HG03066 (cell line): ENCODE data around the gene MAP2K1.
"Not testable (repeated sequence)": the region's sequence is repeated elsewhere in the genome, so short reads cannot be mapped to it uniquely, and the experiment has no call there.

ENCODE experiments used
- ATAC-seq: cut with Tn5 transposase; IDR thresholded peaks from one replicate; pipeline ENCODE4 v1.9.1; 2021; ENCODE audit warnings: low read depth; ENCODE audit not compliant: unreplicated experiment

Gene MAP2K1

DNA sequence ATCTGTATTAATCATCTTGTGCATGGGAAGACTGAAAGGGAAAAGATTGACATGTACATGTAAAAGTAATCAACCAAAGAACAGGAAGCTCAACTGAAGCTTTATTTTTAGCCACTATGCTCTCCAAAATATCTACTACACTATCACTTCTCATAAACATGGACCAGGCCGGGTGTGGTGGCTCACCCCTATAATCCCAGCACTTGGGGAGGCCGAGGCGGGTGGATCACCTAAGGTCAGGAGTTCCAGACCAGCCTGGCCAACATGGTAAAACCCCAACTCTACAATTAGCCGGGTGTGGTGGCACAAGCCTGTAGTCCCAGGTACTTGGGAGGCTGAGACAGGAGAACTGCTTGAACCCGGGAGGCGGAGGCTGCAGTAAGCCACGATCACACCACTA lies 113.6 kb downstream of the MAP2K1 start:
- not testable (repeated sequence) for ATAC-seq

- ATAC-seq = no peak
Measured at GRCh38 chr15:66502491-66502890, 115.8 kb downstream of the MAP2K1 start.

- ATAC-seq = not testable (repeated sequence)
Measured at GRCh38 chr15:66503041-66503648, 116.4 kb downstream of the MAP2K1 start.

GRCh38 chr15:66503780-66504562 lies 117.3 kb downstream of the MAP2K1 start:
- no peak for ATAC-seq

DNA sequence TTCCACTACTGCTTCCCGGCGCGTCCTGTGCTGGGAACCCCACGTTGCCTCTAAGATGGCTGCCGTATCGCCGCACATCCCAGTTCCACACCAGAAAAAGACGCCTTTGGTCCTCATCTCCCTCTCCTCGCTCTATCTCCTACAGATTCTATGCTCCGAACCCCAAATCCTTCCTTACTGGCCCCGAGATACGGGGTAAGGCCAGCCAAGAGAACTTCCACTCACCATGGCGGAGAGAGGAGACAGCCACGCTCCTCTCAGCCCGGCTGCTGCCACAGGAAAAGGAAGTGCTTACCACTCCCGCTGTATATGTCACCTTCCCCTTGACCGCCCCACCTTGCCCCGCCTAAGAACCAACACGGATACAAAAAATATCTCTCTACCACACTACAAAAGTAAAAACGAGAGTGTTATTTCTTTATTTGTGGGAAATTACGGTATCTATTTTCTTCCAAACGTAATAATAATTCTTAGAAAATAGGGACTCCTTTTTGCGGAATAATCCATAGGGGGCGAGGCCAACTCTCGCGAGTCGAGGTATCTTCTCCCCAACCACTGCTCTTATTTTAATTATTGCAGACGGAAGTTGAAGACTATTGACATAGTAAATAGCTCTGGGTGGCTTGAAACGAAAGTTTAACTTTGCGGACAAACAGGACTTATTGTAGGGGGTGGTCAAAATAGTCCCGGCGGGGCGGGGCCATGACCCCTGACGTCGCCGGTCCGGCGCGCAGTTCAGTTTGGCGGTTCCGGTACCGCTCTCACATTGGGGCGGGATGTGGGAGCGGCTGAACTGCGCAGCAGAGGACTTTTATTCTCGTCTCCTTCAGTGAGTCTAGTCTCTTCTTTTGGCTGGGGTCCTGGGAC lies 118.1 kb downstream of the MAP2K1 start, which contains the start of the genes RPL4 and ZWILCH:
TSS of gene RPL4 (minus strand) at position 293 of the 867 bp plus-strand sequence. CDS start at position 228, 65 bp downstream.
TSS of gene ZWILCH (plus strand) at position 764 of the 867 bp plus-strand sequence. CDS start at position 777, 13 bp downstream.
- peak; percentile 69 for ATAC-seq

DNA sequence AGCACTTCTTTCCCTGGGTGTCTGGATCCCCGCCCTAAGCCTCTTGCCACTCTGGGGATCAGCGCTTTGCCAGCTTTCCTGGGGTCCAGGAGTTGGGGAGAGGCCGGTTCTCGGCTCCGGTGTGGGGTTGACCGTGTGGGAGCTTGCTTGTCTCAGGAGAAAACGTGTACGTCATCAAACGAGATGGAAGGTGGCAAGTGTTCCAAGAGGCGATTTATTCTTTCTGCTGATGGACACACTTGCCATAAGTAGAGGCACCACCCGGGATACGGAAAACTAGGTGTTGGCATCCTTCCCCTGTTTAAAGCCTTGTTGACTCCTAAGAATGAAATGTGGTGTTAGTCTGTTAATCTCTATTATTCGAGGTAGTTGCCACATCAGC lies 118.7 kb downstream of the MAP2K1 start:
- ATAC-seq = no peak

DNA sequence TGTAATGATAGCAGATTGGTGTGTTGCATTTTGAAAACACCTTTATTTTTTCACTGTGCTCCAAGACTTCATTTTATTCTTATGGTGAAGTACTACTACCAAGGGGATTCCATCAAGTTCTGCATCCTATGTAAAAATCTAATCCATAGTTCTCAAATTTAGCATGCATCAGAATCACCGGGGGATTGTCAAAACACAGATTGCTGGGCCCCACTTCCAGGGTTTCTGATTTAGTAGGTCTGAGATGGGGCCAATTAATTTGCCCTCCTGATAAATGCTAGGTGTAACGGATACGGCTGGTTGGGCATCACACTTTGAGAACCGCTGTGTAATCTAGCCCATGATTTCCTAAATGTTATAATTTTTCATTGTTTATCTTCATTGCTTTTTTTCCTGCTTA lies 119.1 kb downstream of the MAP2K1 start:
- no peak for ATAC-seq

DNA sequence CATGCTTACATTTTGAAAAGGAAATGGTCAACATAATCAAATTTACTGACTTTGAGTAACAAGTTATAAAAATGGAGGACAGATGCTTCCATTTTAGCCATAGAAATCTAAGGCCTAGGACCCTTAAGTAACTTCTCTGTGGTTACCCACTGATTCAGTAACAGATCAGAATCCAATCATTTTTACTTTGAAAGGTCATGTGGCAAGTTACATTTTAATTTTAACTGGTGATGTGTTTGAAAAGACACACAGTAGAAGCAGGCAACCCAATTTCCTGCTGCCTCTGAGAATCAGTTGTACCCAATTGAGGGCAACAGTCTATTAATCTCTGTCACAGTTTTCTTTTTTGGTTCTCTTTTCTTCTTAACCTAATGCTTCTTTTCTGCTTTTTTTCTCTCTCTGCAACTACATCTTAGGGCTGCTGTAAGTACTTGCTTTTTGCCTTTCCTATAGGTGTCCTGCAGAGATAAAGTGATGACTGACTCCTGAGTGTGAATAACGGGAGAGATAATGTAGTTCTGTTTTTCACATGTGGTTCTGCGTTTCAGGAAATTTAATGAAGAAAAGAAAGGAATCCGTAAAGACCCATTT lies 121.7 kb downstream of the MAP2K1 start:
- no peak for ATAC-seq

- ATAC-seq = no peak
Measured at GRCh38 chr15:66514586-66514985, 127.9 kb downstream of the MAP2K1 start.

DNA sequence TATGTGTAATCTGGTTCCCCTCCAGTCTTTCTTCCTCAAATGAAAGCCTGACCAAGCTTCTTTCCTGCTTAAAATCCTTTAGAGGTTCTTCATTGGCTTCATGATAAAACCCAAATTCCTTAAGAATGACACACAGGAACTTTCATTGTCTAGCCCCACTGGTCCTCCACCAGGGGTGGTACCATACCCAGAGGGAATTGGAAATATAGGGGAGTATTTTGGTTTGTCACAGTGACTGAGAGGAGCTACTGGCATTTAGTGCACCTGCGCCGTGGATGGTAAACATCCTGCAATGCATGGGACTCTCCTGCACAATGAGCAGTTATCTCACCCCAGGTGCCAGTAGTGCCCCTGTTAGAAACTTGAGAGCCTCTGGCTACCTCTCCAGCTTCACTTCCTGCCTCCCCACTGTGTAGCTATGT lies 129.2 kb downstream of the MAP2K1 start:
- ATAC-seq = no peak

DNA sequence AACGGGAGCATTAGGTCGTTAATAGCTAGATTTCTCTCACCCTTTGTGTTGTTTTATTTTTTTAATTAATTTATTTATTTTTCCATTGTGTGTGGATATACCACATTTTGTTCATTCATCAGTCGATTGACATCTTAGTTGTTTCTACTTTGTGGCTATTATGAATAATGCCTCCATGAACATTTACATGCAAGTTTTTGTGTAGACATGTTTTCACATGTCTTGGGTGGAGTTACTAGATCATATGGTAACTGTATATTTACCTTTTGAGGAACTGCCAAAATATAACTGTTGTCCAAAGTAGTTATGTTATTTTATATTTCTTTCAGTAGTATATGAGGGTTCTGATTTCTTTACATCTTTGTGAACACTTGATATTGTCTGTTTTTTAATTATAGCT lies 137.2 kb downstream of the MAP2K1 start:
- no peak for ATAC-seq

DNA sequence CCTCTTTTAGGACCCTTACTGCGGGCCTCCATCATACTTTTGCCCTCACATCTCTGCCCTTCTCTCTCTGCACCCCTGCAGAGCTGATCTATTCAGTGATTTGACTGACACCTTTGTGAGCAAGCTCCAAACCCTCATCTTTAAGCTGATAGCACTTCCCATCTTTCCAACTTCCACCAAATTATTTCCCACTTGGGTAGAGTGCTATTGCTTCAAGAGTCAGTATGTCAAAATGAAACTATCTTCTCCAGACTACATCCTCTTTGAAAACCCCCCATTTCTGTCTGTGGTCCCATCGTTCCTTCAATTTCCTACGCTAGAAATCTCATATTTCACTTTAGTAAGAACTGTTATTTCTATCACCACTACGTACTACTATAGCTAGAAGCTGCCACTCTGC lies 138.1 kb downstream of the MAP2K1 start:
- ATAC-seq = no peak

DNA sequence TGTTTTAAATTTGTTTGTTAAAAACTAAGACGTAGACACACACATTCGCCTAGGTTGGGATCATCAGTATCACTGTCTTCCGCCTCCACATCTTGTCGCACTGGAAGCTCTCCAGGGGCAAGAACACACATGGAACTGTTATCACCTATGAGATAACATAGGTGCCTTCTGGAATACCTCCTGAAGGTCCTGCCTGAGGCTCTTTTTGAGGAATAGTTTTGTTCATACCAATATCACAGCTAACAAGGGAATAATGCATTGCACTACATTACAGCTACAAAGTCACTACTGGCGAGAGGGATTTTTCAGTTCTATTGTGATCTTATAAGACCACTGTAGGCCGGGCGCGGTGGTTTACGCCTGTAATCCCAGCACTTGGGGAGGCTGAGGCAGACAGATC lies 148.3 kb downstream of the MAP2K1 start:
- ATAC-seq = no peak
